K562 (cell line): ENCODE data around the gene MDH2. TPM values are rescaled to one million over a fixed set of nuclear protein-coding genes. Genes with fewer than 3 reads are reported as not detected.

ENCODE experiments used
- ATAC-seq: fragments of 200-7000 bp; cut with Tn5 transposase; 3 replicates; pipeline ENCODE4 v1.9.1; 2020; ENCODE audit warnings: moderate library complexity
- BruUV-seq: library from RNA; stranded (reverse); fragments of 400-500 nt; replicated peaks from 2 replicates; lab custom pipeline; 2021; lab: Mats Ljungman, UMichigan
- CTCF ChIA-PET: fragments of 300-600 bp; formaldehyde crosslinking; extraction: SDS; loops from one replicate; lab custom pipeline; 2021; ENCODE audit warnings: low intra/inter-chr PET ratio; lab: Yijun Ruan, JAX
- POLR2A ChIA-PET: fragments of 300-600, 350-650 bp; sonication (Branson Sonifier 250); formaldehyde crosslinking; extraction: SDS; loops from one replicate; lab custom pipeline; 2021; ENCODE audit warnings: antibody characterized with exemption, inconsistent platforms; lab: Yijun Ruan, JAX
- DNase-seq, 4 experiments: peaks; one replicate each; pipeline versions ENCODE4 v3.0.0 to v3.0.0-alpha.2; 2011 to 2018; ENCODE audit warnings: low spot score in 3 of 4, mixed read lengths in 3 of 4; ENCODE audit errors: extremely low read depth in 1 of 4
- FAIRE-seq: peaks from 2 replicates; lab custom pipeline; 2011; peaks lifted over from hg19 to GRCh38; lab: Jason Lieb, UNC
- H2AFZ ChIP-seq: 2 replicates; pipeline ENCODE4 v1.6.0; 2011; ENCODE audit warnings: low read depth, low read length, control low read depth, inconsistent platforms
- H3K27ac ChIP-seq: fragments of 200-600 bp; 3 replicates; pipeline ENCODE4 v1.8.0; 2011; ENCODE audit warnings: low read depth, mild to moderate bottlenecking, control low read depth, inconsistent platforms, low read length, moderate library complexity, mixed read lengths; ENCODE audit errors: extremely low read depth
- H3K27me3 ChIP-seq, 2 experiments: fragments of 300-600 bp in 1 of 2; 2 replicates in 1 of 2; 3 replicates in 1 of 2; pipeline versions ENCODE4 v1.6.0 to v1.8.0; 2011; ENCODE audit warnings: inconsistent platforms in 2 of 2, low read length in 2 of 2, mild to moderate bottlenecking in 1 of 2, mixed read lengths in 1 of 2, moderate library complexity in 1 of 2; ENCODE audit not compliant: control insufficient read depth in 2 of 2, insufficient read depth in 2 of 2
- H3K36me3 ChIP-seq: fragments of 300-600 bp; 3 replicates; pipeline ENCODE4 v1.8.0; 2011; ENCODE audit warnings: mild to moderate bottlenecking, low read length, inconsistent platforms; ENCODE audit not compliant: control insufficient read depth, insufficient read depth
- H3K4me1 ChIP-seq, 2 experiments: fragments of 200-600 bp in 1 of 2; replicated peaks in 1 of 2; 2 replicates in 1 of 2; 3 replicates in 1 of 2; pipeline versions ENCODE4 v1.5.1 to v1.8.0; 2011; ENCODE audit warnings: inconsistent platforms in 2 of 2, low read length in 2 of 2, mild to moderate bottlenecking in 1 of 2, mixed read lengths in 1 of 2, moderate library complexity in 1 of 2; ENCODE audit not compliant: control insufficient read depth in 2 of 2, insufficient read depth in 2 of 2
- H3K4me2 ChIP-seq: 2 replicates; pipeline ENCODE4 v1.6.1; 2011; ENCODE audit warnings: low read length, control low read depth, inconsistent platforms, mixed read lengths; ENCODE audit not compliant: insufficient read depth
- H3K4me3 ChIP-seq: fragments of 200-600 bp; sonication (generic), shearing (Covaris generic); 2 replicates; pipeline ENCODE4 v1.5.1; 2016; ENCODE audit warnings: control low read depth, inconsistent platforms
- H3K79me2 ChIP-seq: fragments of 200-600 bp; 3 replicates; pipeline ENCODE4 v1.8.0; 2011; ENCODE audit warnings: low read length, inconsistent platforms; ENCODE audit not compliant: control insufficient read depth, insufficient read depth
- H3K9ac ChIP-seq, 2 experiments: 2 replicates each; pipeline versions ENCODE4 v1.6.0 to v1.6.1; 2011; ENCODE audit warnings: low read depth in 2 of 2, low read length in 2 of 2, control low read depth in 1 of 2, inconsistent platforms in 1 of 2, mild to moderate bottlenecking in 1 of 2, mixed read lengths in 1 of 2; ENCODE audit not compliant: insufficient read depth in 1 of 2
- H3K9me1 ChIP-seq: one replicate; pipeline ENCODE4 v1.6.0; 2011; ENCODE audit warnings: inconsistent platforms, mild to moderate bottlenecking, low read length, moderate library complexity; ENCODE audit not compliant: control insufficient read depth, insufficient read depth
- H3K9me3 ChIP-seq: replicated peaks from 2 replicates; pipeline ENCODE4 v1.5.1; 2011; ENCODE audit warnings: low read depth, low read length, inconsistent platforms; ENCODE audit not compliant: control insufficient read depth, insufficient read depth
- H4K20me1 ChIP-seq: replicated peaks from 2 replicates; pipeline ENCODE4 v1.6.1; 2011; ENCODE audit warnings: low read length, inconsistent platforms, mixed read lengths; ENCODE audit not compliant: control insufficient read depth, insufficient read depth
- CHD2 ChIP-seq: IDR thresholded peaks from 2 replicates; pipeline ENCODE4 v1.6.1; 2011; ENCODE audit warnings: low read depth, low read length
- E2F6 ChIP-seq, 2 experiments: IDR thresholded peaks; 2 replicates each; pipeline ENCODE4 v1.6.1; 2011; ENCODE audit warnings: borderline replicate concordance in 1 of 2, control low read depth in 1 of 2, low read depth in 1 of 2, low read length in 1 of 2, mild to moderate bottlenecking in 1 of 2, mixed read lengths in 1 of 2, moderate library complexity in 1 of 2; ENCODE audit not compliant: insufficient read depth in 1 of 2, insufficient read length in 1 of 2, poor library complexity in 1 of 2, severe bottlenecking in 1 of 2; ENCODE audit errors: extremely low read depth in 1 of 2
- EWSR1 ChIP-seq: fragments of 450-650 bp; IDR thresholded peaks from 2 replicates; pipeline ENCODE4 v1.6.1; 2018; ENCODE audit warnings: borderline replicate concordance, mild to moderate bottlenecking, low read depth, moderate library complexity; ENCODE audit not compliant: partially characterized antibody
- KDM2B ChIP-seq: fragments of 250-450 bp; sonication (Bioruptor Pico); IDR thresholded peaks from 2 replicates; pipeline ENCODE4 v1.8.0; 2021; ENCODE audit warnings: mild to moderate bottlenecking, moderate library complexity
- MXD1 ChIP-seq: fragments of 250-450 bp; sonication (Bioruptor Pico); IDR thresholded peaks from 2 replicates; pipeline ENCODE4 v1.8.0; 2021; ENCODE audit warnings: borderline replicate concordance, mild to moderate bottlenecking, moderate library complexity; ENCODE audit not compliant: poor library complexity, severe bottlenecking
- MYC ChIP-seq, 2 experiments: fragments of 250-450 bp in 1 of 2; sonication (Bioruptor Pico) in 1 of 2; IDR thresholded peaks; 2 replicates each; pipeline versions ENCODE4 v1.5.1 to v1.6.1; 2012 to 2021; ENCODE audit warnings: low read depth in 2 of 2, borderline replicate concordance in 1 of 2, improper control_type of control experiment in 1 of 2, low read length in 1 of 2, mild to moderate bottlenecking in 1 of 2, moderate library complexity in 1 of 2
- NEUROD1 ChIP-seq: fragments of 150-350 bp; IDR thresholded peaks from 2 replicates; pipeline ENCODE4 v1.6.1; 2014; ENCODE audit warnings: borderline replicate concordance, low read length, low read depth; ENCODE audit not compliant: partially characterized antibody
- NFE2L1 ChIP-seq: fragments of 450-650 bp; IDR thresholded peaks from 2 replicates; pipeline ENCODE4 v1.6.1; 2016; ENCODE audit warnings: missing genetic modification characterization, low read depth, mild to moderate bottlenecking, missing compliant biosample characterization, moderate library complexity, borderline replicate concordance
- PRMT5 ChIP-seq: sonication (generic); formaldehyde crosslinking; IDR thresholded peaks from 2 replicates; pipeline ENCODE4 v1.5.0; 2020; ENCODE audit warnings: missing genetic modification reagents
- USF1 ChIP-seq: sonication (generic); formaldehyde crosslinking; IDR thresholded peaks from 2 replicates; pipeline ENCODE4 v1.9.0; 2022; ENCODE audit warnings: mild to moderate bottlenecking, missing genetic modification reagents
- ZFP91 ChIP-seq: sonication (generic); formaldehyde crosslinking; IDR thresholded peaks from 2 replicates; pipeline ENCODE4 v1.8.0; 2022; ENCODE audit warnings: mild to moderate bottlenecking, missing genetic modification reagents
- WGBS: fragments of 100-300 bp; shearing (Covaris generic); methylation state at CpG from one replicate; pipeline ENCODE4 v1.1.6; 2016; ENCODE audit warnings: low coverage, mixed read lengths; ENCODE audit not compliant: insufficient coverage; ENCODE audit errors: missing lambda C conversion rate; 5-methylcytosine and 5-hydroxymethylcytosine counted together
- in situ Hi-C: fragments of 300-500 bp; cut with MboI; formaldehyde crosslinking; loops from 4 replicates; pipeline ENCODE4 v1.15.0; 2018; ENCODE audit warnings: inconsistent platforms, mixed read lengths
- intact Hi-C: fragments of 100-400 bp; cut with micrococcal nuclease; formaldehyde crosslinking; loops from 2 replicates; pipeline ENCODE4 v1.14.2; 2022
- polyA plus RNA-seq, 8 experiments: library from polyadenylated mRNA; depleted of rRNA in 4 of 8; stranded (reverse) in 5 of 8; unstranded in 3 of 8; fragments of >200 nt; fragmentation: Nextera tagmentation in 2 of 8; fragmentation: Illumina TruSeq in 1 of 8; extraction: Ambion mirVana in 2 of 8; extraction: Trizol in 1 of 8; gene quantifications; 2 replicates each; pipeline versions ENCODE4 v1.2.1 to v1.2.3, GENCODE V29; 2011 to 2014; ENCODE audit warnings: inconsistent platforms in 1 of 8, missing spikeins in 1 of 8
- total RNA-seq, 7 experiments: library from RNA; depleted of rRNA in 6 of 7; stranded (reverse); fragments of >200 nt in 6 of 7; fragmentation: Illumina TruSeq in 2 of 7; extraction: Trizol in 2 of 7; gene quantifications; 2 replicates each; pipeline versions ENCODE4 v1.2.1 to v1.2.3, GENCODE V29; 2011 to 2021; ENCODE audit warnings: low replicate concordance in 1 of 7

MDH2 gene
- total and polyA plus RNA-seq, 9 of the 15 experiments (the other 6 are each of a cell fraction or from before 2014, with no cell fraction given), result 106 to 701 (median 242) TPM

- no peak for TF ChIP-seq ZFP91 (CRISPR knock-in tag)
Observed at GRCh38 chr7:76071316-76072242, 23.7 kb downstream of the MDH2 start (continued).

- CTCF ChIA-PET, result no interaction called here
- no TSS peak for BruUV-seq
- Histone ChIP-seq H3K4me3 (no peak overlapping the region), H3K9ac (no peak overlapping the region), H3K4me1 (peaks cover 6 to 36% of the 10 kb centered on the region in 2 experiments), H3K9me3 (no peaks in the 10 kb centered on the region; the same call in none of the 2 replicates), H3K36me3 (no peaks in the 10 kb centered on the region), H3K79me2 (no peaks in the 10 kb centered on the region), H3K27ac (no peak overlapping the region), H4K20me1 (no peaks in the 10 kb centered on the region), H3K4me2 (no peak overlapping the region), H3K9me1 (no peaks in the 10 kb centered on the region), H3K27me3 (no peaks in the 10 kb centered on the region), H2AFZ (no peak overlapping the region)
- no peak for DNase-seq
- WGBS, result 79% methylated on average over 26 of the region's 47 CpGs
- intact Hi-C loops, result no loop called here
- POLR2A ChIA-PET, result interaction anchor here (0.6 to 1.4 kb wide), 6 partner anchors 9 to 334 kb away, joined by 3 to 6 read pairs (median 3); no protein-coding TSS in a partner anchor
- ATAC-seq, result no peak
- no peak for FAIRE-seq
- in situ Hi-C loops, result no loop called here
- no peak for TF ChIP-seq KDM2B (CRISPR knock-in tag)
- no peak for TF ChIP-seq MXD1 (CRISPR knock-in tag)
- TF ChIP-seq MYC (IDR thresholded peaks at IDR 0.05; ENCODE audit: low read depth, low read length), result no peak
- TF ChIP-seq MYC (CRISPR knock-in tag; IDR thresholded peaks at IDR 0.05; ENCODE audit: borderline replicate concordance, low read depth), result no peak
- TF ChIP-seq NEUROD1, result no peak
- no peak for TF ChIP-seq E2F6 (IDR thresholded peaks at IDR 0.05; ENCODE audit: borderline replicate concordance in 1 of 2, extremely low read depth in 1 of 2, insufficient read depth in 1 of 2, insufficient read length in 1 of 2, low read depth in 1 of 2, low read length in 1 of 2, poor library complexity in 1 of 2, severe bottlenecking in 1 of 2)
- TF ChIP-seq USF1 (CRISPR knock-in tag), result no peak
- no peak for TF ChIP-seq PRMT5 (CRISPR knock-in tag)
- TF ChIP-seq EWSR1, result no peak
- no peak for TF ChIP-seq NFE2L1 (tag)
- TF ChIP-seq CHD2, result no peak
Observed at GRCh38 chr7:76072243-76073148, 24.6 kb downstream of the MDH2 start.
